ENCODE data around the gene TRIM66.

- TF ChIP-seq CTCF (conservative IDR thresholded peaks at IDR 0.05; ENCODE audit: low read length) (no peak), EZH2phosphoT487 (IDR thresholded peaks at IDR 0.05; ENCODE audit: borderline replicate concordance) (no peak)
Measured at GRCh38 chr11:8709002-8709672, 26.7 kb upstream of the TRIM66 start.

Measured in Loucy (cell line).